CD4-positive, alpha-beta T cell treated with Interleukin-21 for 1 hour (primary cell): ENCODE measurements around the gene EZR.

ENCODE experiments used
- DNase-seq: peaks from one replicate; pipeline ENCODE4 v3.0.0-alpha.2; 2020

Gene EZR

DNA sequence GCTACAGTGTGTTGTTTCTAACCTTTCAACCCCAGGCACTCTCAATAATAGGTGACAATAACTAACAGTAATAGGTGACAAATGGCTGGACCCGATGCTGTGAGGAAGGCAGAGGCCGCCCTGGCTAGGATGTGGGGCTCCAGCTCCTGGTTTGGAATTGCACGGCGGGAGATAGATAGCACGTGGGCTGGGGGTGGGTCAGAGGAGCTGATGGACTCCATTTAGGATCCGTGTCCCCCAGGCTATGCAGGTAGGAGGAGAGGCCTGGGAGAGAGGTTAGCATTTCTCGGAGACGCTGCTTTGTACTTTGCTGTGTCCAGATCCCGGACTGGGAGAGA is 61.4 kb downstream of the EZR start:
- no peak for DNase-seq

DNA sequence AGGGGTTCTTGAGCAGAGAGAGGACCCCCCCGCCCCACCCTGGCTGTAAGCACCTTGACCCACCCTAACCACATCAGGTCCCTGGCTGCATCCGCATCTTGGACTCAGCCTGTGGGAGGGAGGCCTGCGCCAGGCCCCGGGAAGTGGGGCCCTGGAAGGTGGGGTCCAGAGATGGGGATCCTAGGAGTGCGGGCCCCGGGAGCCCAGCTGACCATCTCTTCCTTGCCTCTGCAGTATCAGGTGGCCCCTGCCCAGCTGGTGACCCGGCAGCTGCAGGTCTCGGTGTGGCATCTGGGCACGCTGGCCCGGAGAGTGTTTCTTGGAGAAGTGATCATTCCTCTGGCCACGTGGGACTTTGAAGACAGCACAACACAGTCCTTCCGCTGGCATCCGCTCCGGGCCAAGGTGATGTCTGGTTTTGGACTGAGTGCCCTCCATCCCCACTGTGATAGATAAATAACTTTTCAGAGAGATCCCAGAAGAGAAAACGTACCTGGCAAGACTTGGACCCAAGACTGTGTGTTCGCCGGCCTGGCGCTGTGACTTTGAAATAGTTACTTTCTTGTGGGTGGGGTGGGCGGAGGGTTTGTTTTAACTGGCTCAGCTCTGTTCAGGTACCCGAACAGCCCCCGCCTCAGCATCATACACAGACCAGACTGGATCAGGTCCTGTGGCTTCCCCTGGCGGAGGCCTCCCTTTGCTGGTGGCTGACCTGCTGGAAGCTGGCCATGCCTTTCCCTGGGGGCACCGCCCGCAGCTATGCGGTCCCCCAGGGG is 62.0 kb downstream of the EZR start:
- no peak for DNase-seq

DNA sequence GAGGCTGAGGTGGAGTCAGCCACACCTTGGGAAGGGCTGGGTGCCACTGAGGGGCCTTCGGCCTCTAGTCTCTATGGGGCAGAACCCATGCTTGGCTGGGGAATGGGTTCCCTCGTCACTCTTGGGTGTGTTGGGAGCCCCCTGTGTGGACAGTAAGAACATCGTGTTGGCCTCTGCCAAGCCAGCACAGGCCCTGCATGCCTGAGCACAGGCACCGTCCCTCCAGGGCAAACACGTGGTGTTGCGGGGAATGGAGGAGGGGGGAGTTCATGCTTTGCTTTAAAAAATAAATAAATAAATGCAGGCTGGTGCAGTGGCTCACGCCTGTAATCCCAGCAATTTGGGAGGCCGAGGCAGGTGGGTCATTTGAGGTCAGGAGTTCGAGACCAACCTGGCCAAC is 63.0 kb downstream of the EZR start:
- no peak for DNase-seq

DNA sequence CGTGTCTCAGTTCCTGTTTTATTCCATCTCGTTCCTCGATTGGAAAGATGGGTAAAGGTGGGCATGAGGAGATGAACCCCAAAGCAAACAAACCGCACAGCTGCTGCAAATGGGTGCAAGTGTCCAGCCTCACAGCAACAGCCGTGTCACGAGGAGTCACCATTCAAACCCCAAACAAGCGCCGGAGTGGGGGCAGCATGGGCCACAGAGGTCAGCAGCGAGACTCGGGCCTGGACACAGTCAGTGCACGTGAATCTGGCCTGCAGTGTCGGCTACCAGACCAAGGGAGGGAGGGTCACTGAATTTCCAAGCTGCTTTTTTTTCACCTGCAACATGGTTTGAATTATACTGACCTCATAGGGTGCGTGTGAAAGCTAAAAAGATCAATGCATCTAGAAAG is 63.5 kb downstream of the EZR start:
- no peak for DNase-seq

DNA sequence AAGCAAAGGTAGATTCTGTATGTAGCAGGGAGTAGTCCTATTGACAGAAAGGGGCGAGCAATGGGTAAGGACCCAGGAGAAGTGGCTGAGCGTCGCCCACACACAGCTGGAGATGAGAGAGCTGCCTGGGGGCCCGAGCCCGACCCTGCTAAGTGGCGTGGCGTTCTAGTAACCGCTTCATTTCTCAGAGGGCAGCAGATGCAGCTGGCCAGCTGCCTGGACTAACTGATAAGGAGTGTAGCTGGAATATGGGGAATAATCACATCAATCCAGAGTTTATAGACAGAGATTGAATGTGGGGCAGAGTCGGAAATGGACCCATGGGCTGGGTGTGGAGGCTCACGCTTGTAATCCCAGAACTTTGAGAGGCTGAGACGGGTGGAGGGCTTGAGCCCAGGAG is 64.4 kb downstream of the EZR start:
- no peak for DNase-seq

DNA sequence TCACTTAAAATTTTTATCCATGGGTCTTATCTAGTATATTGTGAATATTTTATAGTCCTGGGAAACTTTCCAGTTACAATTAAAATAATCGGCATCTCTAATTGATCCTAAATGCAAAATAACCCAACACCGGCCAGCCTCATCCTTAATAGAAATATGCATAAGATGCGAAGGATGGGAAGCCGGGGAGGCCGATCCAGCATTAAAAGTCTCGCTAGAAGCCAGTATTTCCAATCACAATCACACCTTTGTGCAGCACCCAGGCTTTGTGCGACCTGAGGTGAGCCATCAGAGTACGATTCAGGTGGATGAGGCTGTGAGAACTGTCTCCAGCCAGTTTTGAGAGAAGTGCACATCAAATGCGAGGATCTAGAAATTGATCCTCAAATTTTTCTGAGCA is 65.4 kb downstream of the EZR start:
- DNase-seq, result no peak

DNA sequence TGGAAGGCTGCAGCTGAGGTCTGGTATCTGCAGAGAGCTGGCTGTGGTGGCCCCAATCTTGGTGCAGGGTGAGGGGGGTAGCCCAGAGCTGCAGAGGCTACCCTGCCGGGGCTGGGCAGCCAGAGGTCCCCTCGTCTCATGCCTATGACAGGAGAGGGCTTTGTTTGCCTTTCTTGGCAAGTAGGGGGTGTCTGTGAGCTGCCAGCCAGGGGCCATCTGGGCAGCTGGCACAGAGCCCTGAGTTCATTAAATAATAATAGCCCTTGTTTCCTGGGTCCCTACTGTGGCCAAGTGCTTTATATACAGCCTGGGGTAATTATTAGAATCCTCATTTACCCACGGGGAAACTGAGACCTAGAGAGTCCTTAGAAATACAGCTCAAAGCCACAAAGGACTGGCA is 66.6 kb downstream of the EZR start:
- DNase-seq, result no peak

DNA sequence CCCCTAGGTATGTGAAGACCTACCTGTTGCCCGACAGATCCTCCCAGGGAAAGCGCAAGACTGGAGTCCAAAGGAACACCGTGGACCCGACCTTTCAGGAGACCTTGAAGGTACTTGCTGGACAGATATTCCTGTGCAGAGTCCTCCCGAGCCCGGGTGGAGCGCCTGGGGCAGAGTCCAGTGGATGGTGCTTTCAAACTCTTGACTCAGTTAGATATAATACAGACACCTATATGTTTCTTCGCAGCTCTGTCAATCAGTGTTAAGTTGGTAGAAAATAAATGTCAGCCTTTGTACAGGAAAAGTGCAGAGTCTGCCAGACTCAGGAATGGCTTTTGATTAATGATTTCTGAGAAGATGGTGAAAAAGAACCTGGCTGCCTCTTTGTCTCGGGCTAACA is 67.2 kb downstream of the EZR start:
- no peak for DNase-seq

DNA sequence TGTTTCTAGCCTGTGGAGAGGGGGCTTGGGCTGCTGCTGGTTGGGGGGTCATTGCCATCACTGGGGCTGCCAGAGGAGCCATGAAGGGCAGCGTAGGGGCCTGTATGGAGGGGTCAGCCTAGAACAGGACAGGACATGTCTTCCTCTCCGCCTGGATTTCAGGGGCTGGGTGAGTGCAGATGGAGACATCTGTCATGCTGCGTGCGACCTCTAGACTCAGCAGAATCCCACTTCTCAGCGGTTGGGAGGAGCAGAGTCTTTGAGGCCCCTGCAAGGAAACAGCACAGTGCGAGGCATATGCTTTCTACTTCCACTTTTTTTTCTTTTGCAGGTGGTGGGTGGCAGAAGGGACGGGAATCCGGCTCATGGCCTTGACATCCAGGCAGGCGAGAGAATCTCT is 67.9 kb downstream of the EZR start:
- no peak for DNase-seq

DNA sequence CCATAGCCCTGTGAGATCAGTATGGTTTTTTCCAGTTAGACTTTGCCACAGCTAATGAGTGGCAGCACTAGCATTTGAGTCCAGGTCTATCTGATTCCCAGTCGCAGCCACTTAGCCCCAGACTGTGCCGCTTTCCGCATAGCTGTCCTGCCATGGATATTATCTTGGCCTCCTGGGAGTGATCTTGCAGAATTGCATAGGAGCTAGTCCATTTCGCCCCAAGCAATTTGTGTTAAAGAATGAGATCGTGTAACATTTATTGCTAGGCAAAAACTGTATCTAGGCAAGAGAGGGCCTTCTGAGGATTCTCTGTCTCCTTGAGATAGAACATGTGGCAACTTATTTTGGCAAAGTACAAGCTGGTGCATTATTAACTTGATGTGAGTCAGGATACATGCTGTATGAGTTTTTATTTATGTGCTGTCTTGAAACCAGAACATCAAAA is 74.2 kb downstream of the EZR start:
- DNase-seq, result no peak

DNA sequence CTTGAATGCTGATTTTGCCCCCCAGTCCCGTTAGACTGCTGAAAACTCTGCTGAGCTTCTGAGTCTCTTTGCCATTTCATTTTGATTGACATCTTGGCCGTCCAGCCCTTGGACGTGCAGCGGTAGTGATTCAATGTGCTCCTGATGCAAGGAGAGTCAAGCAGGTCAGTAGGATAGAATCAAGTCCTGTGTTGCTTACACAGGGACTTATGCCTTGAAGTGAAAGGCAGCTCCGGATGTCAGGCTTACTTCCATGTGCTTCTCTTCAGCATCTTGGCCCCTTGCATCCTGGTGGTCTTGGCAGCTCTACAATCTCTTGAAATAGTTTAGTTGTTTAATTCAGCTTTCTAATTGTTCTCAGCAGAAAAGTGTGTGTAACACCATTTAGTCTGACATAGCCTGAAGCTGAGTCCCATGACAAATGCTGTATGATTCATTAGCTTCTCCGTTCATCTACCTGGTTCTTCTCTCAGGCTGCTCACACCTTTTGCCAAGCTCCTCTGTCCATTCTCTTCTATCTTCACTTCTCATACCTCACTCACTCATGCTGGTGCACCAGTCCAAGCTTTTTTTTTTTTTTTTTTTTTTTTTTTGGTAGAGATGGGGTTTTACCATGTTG is 76.0 kb downstream of the EZR start:
- no peak for DNase-seq

DNA sequence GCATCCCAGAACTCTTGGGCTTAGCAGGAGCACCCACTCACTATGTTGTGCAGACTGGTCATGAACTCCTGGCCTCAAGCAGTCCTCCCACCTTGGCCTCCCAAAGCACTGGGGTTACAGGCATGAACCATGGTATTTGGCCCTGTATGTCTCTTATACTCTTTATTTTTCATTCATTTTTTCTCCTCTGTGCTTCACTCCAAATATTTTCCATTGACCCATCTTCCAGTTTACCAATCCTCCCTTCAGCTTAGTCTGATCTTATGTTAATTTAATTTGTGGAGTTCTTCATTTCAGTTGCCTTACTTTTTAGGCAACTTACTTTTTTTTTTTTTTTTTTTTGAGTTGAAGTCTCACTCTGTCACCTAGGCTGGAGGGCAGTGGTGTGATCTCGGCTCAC is 79.5 kb downstream of the EZR start:
- DNase-seq, result no peak

DNA sequence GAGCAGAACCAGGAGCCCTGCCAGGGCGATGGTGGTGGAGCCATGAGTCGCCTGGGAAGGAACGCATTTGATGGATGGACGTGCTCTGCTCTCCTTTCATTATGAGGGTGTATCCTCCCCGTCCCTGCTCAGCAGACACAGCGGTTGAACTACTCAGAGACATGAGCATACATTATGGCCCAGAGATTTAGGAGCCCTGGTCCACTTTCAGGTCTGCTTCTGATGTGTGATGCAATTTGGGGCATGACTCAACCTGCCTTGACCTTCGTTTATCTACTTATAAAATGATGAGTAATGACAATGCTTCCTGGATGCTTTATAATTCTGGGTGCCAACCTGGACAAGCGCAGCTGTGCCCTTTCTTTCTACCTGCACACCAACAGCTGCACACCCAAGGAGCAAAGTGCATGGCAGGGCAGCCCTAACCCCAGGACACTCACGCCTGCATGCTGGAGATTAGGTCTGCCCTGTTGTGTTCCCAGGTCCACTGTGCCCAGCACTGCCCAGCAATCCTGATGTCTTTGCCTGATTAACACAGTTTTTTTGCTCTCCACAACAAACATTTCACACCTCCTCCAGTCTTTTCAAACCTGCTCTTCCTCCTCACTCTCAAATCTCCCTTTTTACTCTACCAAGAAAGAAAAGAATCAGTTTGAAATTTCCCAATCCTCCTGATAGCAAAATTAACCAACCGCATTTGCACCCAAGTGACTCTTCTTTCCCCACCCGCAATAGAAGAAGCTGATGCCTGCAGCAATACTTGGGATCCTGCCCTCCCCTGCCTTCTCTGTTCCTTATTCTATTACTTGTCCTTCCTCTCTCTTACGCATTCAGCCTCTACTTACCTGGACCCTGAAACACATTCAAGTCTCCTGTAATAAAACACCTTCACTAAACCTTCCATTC is 81.2 kb downstream of the EZR start:
- no peak for DNase-seq

DNA sequence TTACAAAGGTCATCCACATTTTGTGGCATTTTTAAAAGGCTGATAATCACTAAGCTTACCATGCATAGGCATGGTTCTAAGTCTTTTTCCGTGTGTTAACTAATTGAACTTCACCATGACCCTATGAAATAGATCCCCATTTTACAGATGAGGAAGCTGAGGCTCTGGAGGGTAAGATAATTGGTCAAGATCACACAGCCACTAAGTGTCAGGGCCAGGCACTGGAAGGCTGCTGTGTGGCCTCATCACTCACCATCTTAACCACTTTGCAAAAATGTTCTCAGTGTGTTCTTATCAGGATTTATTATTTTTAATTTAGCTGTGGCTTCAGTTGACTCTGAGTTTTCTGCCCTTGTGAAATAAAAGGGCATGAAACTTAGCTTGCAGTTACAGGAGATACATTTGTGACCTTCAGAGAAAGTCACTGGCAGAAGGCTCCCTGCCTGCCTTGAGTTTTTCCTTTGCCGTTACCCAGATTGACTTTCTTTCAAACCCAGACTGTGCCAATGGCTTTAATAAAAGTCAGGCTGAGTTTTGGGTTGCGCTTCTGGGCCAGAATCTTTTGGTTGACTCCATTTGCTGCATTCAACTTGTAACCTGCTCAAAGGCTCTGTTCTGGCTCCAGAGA is 82.0 kb downstream of the EZR start:
- no peak for DNase-seq

DNA sequence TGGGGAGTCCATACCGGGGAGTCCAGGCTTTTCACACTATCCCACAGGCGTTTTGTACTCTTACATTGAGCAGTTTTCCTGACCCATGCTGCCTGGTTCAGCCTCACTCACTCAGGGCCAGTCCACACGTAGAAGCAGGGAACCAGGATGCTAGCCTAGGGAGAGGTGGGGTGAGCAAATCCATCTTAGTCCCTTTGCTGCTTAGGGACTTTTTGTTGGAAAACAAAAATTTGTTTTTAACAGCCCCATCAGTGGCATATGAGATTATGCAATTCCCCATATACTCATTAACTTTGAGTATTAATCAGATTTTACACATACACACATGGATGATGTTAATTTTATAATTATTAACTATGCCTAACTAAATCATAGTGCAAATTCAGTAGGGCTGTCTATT is 84.2 kb downstream of the EZR start:
- no peak for DNase-seq

DNA sequence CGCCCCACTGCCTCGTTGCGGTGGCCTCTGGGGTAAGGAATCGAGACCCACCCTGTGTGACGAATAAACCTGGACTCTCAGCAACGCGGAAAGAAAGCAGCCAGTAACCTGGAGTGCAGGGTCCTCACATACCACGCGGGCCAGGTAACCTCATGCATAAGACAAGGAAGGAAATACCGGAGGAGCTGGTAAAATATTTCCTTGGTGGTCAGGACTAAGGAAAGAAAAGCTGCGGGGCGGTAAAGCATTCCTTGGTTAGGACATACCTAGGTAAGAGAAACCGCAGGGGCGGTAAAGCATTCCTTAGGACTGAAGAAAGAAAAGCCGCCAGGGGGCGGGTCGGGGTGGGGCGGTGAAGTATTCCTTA is 88.6 kb downstream of the EZR start:
- no peak for DNase-seq

DNA sequence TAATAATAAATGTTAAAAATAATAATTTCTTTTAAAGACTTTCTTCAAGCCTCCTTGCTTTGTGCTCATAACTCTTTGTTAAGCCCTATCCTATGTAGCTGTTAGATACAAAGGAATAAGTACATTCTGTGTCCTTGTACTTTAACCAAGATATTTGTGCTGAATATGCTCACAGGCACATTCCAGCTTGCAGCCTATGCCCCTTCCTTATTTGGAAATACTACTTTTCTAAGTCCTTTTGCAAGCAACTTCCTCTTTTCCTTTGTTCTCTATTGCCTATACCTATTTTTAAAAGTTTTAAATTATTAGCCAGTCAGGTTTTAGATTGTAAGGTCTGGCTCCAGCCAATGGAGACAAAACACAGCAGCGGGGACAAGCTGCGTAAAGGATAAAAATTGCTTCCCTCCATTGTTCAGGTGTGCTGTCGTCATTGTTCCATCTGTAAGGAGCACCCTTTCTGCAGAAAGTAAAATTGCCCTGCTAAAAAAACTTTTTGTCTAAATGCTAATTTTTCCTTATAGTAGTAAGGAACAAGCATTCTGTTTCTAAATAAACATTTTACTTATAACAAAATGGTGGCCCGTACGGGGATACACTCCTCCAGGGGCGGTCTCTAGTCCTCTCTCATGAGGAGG is 89.1 kb downstream of the EZR start:
- DNase-seq, result no peak

DNA sequence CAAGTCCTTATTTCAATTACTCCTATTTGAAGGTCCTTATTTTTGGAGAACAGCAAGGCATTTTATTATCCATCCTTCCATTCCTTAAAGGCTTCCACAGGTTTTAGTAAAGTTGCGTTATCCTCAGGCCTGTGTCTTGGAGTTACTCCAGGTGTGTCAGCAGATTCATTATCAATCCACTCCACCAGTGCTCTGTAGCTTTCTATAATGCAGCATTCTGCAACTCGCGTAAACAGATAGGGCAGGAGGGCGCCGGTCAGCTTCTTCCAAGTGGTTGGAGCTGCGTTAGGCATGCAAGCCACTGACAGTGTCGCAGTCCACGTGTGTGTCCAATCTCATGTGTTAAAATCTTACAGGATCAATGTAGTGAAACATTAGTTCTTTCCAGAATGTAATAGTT is 93.5 kb downstream of the EZR start:
- no peak for DNase-seq

DNA sequence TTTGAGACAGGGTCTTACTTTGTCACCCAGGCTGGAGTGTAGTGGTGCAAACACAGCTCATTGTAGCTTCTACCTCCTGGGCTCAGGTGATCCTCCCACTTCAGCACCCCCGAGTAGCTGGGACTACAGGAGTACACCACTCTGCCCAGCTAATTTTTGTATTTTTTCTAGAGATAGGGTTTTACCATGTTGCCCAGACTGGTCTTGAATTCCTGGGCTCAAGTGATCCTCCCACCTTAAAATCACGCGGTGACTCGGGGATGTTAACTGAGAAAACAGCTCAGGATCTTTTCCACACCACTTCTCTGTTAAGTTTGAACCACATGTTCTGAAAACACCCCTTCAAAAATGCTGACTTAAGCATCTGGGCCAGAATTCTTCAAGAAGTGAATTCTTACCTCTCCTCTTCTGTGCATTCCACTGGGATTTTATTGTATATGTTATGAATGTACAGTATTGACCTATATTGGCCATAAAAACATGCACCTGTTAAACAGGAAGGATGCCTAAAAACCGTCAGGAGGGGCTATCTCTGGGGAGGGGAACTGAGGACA is 96.9 kb downstream of the EZR start:
- DNase-seq, result no peak

DNA sequence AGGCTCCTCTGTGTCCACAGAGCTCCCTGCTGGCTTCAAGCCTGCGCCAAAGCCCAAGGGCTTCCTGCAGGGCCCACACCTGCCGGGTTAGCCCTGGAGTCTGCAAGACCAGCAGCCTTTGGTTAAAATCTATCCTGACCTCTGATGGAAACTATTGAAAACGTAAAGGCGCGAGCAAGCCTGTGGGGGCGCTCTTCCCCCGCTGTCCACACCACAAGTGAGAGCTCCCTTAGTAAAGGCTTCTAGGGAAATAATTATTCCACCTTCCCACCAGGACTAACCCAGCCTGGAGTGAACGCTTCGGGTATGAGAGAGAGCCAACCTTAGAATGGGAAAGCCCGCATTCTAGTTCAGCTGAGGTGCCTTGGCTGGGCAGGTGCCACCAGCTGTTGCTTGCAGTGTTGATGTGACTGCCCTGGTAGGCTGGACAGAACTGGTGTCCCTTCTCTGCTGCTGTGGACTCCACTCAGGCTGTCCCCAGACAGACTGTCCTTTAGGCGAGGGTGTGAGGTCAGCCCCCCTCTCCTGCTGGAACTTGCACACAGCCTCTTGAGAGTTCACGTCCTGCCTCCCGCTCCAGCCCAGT is 100.6 kb downstream of the EZR start:
- no peak for DNase-seq

DNA sequence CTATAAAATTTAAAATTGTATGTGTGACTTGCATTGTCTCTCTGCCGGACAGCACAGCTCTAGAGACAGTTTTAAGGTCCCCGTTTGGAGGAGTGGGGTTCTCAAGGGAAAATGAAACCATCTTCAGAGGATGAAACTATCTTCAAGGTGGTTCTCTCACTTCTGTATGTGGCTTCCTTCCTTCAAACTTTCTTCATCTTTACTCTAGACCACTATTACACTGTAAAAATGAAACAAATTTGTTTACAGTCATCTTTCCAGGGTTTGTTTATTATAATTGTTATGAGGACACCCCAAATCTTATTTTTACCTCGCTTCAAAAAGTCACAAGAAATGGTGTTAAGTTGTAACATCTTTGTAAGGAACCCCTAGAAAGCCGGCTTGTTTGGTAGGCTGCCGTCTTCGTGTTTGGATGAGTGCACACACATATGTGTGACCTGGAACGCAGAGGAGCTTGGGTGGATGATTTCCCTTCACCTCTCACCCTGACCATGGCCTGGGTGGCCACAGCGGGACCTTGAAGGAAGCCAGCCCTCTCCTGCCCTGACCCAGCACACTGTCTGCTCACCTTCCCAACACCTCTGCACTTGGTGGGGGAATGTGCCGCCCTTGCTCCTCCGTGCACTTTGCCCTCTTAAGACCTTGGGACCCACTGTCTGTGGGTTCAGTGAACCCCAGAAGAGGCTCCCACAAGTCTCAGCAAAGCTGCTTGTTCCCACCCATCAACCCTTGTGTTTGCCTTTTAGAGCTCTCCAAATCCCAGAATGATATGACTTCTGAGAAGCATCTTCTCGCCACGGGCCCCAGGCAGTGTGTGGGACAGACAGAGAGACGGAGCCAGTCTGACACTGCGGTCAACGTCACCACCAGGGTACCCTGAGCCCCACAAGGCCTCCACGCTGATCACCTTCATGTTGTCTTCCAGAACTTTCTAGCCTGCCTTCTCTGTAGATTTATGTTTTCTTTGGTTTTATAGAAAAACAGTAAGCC is 101.5 kb downstream of the EZR start:
- peak; percentile 51 for DNase-seq
